Hematopoietic multipotent progenitor cell treated with erythropoietin and hydrocortisone succinate and interleukin-3 and kit ligand, for 15 days (in vitro differentiated cells): ENCODE results near the gene AK5.

Experiments used
- DNase-seq: peaks from one replicate; pipeline ENCODE4 v3.0.0-alpha.2; 2015; ENCODE audit warnings: low spot score

Gene AK5, protein sequence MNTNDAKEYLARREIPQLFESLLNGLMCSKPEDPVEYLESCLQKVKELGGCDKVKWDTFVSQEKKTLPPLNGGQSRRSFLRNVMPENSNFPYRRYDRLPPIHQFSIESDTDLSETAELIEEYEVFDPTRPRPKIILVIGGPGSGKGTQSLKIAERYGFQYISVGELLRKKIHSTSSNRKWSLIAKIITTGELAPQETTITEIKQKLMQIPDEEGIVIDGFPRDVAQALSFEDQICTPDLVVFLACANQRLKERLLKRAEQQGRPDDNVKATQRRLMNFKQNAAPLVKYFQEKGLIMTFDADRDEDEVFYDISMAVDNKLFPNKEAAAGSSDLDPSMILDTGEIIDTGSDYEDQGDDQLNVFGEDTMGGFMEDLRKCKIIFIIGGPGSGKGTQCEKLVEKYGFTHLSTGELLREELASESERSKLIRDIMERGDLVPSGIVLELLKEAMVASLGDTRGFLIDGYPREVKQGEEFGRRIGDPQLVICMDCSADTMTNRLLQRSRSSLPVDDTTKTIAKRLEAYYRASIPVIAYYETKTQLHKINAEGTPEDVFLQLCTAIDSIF

DNA sequence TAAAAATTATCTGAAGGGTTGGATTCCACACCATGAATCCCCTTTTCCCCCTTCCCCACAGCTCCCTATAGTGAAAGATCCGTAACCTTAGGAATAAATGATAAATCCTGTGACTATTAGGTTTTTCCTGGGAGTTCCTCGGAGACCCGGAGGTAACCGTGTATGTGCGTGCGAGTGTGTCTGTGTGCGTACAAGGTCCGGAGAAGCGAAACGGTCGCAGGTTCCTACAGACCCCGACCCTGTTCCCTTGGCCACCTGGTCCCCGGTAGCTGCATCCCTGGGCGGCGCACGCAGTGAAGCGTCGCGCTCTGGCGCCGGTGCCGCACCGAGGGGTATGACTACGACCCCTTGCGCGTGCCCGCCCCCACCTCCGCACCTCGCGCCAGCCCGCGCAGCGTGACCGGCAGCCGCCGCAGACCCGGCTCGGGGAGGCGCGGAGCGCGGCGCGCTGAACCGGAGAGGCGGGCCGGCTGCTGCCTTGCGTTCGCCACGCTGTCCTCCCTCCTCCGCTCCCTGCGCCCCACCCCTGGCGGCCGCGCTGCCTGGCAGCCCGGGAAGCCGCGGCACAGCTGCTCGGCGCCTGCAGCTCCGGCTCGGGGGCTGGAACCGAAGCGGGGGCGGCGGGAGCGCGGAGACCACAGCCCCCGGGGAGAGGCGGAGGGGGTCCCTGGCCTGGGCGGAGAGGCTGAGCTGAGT, at the start of gene AK5:
TSS of gene AK5 (plus strand) at position 529 of the 696 bp plus-strand sequence. CDS start 295 bp downstream, outside the sequence.
- no peak for DNase-seq

DNA sequence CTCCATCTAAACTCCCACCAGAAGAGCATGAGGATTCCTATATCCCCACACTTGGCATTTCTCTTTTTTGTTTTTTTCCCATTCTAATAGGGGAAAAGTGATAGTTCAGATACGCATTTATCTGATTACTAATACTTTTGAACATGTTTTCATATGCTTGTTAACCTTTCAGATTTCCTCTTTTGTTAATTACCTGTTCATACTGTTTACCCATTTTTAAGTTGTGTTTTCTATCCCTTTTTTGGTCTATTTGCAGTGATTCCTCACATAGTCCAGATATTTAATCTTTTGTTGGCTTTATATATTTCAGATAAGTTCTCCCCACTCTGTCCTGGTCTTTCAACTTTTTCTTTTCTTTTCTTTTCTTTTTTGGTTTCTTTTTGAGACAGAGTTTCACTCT, 49.0 kb upstream of the AK5 start:
- DNase-seq = no peak

DNA sequence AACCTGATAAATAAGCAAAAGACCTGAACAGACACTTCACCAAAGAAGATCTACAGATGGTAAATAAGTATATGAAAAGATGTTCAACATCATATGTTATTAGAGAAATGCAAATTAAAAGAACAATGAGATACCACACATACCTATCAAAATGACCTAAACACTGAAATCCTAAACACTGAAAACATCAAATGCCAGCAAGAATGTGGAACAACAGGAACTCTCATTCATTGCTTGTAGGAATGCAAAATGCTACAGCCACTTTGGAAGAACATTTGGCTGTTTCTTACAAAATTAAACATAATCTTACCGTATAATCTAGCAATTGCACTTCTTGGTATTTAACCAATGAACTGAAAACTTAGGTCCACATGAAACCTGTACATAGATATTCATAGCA, 47.7 kb upstream of the AK5 start:
- DNase-seq = no peak

DNA sequence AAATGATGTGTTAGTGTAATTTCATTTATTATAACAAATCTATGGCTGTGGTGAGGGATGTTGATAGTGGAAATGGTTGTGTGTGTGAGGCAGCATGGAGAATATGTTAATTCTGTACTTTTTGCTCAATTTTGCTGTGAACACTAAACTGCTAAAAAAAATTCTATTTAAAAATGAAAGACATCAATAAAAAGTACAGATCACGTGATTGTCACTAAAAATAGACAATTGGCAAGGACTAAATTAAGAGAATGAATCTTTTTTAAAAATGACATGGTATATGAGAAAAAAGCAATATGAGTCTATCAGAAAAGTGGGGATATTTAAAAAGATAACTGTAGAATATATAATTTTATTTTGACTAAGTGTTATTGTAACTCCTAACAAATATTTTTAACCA, 46.9 kb upstream of the AK5 start:
- no peak for DNase-seq

DNA sequence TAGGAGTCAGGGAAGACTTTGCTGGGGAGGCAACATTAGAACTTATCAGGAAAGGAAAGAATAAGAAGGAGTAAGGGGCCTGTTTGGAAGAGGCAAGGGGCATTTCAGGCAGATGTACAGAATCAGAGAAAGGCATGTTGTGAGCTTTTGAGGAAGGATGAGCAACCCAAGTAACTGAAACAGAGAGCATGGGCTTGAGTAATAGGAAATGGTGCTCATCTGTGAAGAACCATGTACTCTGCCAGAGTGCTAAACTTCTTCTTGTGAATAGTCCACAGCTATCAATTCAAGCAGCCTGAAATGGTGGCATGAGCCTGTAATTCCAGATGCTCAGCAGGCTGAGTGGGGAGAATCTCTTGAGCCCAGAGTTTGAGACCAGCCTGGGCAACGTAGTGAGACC, 43.4 kb upstream of the AK5 start:
- DNase-seq = no peak

DNA sequence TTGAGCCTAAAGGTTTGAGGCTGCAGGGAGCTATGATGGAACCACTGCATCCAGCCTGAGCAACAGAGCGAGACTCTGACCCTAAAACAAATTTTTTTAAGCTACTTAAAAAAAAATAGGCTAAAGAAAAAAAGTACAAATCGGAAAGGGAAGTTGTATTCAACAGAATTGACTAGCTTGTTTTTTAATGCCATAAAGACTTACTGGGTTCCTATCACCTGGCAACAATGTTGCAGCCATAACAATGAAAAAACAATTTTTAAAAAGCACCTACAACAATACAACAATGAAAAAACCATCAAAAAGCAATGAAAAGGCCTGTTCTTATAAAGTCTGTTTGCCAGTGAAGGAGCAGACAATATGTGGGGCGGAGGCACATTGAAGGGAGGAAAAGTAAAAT, 42.5 kb upstream of the AK5 start:
- DNase-seq = no peak

DNA sequence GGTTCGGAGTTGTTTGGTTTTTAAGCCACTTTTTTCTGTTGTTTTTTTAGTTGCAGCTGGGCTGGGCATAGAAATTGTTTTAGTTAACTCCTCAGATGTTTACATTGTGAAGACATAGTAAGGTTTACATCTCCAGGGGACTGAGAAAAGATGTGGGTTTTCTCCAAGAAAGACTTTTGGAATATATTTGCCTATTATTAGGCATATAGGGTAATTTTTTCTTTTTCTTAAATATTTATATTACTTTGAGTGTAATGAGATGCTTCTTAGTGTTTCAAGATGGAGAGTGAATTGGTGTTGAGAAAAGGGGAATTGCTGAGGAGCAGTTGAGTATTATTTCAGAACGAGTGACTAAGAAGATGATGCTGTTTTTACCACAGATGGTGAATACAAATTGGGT, 36.0 kb upstream of the AK5 start:
- no peak for DNase-seq

DNA sequence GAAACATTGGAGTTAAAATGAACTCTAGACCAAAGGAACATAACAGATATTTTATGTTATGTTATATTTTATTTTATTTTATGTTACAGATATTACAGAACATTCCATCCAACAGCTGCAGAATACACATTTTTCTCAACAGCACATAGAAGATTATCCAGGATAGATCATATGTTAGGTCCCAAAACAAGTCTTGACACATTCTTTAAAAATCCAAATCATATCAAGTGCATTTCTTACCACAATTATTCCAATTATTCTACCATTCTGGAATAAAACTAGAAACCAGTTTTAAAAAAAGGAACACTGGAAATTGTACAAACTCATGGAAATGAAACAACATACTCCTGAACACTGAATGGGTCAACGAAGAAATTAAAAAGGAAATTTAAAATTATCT, 31.7 kb upstream of the AK5 start:
- no peak for DNase-seq

DNA sequence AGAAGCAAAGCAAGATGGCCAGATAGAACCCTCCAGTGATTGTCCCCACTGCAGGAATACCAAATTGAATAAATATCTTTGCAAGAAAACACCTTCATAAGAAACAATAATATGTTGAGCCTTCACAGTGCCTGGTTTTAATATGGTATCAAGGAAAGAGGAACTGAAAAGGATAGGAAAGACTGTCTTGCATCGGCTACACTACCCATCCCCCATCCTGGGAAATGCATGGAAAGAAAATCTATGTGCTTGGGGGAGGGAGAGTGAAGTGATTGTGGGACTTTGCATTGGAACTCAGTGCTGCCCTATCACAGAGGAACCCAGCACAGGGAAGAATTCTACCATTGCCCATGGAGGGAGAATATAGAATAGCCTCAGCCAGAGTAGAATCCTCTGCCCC, 28.6 kb upstream of the AK5 start:
- DNase-seq = no peak

DNA sequence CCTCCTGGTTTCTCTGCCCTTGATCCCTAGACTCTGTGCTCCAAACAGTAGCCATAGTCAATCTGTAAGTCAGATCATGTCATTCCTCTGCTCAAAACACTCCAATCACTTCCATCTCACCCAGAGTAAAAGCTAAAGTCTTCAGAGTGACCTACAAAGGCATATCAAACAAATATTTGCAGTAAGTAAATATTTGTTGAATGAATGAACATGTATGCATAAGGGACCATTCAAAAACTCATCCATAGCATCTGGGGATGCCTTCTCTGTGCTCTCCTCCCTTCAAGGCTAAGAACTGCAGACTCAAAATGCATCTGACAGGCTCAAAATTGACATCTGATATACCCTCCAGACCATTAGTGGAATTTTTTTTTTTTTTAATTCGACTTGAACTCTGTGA, 18.1 kb upstream of the AK5 start:
- DNase-seq = no peak

DNA sequence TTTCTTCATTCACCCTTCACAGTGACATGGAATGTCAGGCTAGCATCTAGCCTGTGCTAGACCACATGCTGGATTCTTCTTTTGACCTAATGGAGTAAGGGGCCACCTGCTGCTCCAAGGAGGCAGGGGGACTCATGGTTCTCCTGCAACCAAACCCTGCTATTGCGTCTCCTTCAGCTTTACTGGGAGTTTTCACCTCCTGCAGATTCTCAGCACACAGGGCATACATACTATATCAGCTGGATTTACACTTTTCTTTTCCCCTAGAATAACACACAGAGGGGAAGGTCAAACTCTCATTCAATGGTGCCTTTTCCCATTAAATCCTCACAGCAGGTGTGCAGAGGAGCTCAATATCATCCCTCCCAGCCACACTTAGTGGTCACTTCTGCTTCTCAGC, 16.6 kb upstream of the AK5 start:
- DNase-seq = no peak

DNA sequence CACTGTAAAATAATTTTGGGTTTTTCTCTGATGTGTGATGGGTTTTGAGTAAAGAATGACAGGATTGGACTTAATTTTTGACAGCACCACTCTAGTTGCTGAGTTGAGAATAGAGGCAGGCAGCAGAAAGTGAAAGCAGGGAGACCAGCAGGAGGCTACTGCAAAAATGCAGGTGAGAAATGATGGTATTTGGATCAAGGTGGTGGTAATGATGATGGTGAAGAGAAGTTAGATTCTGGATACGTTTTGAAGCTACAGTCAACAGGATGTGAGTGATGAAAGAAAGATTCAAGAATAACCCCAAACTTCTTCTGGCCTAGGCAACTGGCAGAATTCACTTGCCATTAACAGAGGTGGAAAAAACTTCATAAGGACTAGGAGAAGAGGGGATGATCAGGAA, 14.8 kb upstream of the AK5 start:
- no peak for DNase-seq

DNA sequence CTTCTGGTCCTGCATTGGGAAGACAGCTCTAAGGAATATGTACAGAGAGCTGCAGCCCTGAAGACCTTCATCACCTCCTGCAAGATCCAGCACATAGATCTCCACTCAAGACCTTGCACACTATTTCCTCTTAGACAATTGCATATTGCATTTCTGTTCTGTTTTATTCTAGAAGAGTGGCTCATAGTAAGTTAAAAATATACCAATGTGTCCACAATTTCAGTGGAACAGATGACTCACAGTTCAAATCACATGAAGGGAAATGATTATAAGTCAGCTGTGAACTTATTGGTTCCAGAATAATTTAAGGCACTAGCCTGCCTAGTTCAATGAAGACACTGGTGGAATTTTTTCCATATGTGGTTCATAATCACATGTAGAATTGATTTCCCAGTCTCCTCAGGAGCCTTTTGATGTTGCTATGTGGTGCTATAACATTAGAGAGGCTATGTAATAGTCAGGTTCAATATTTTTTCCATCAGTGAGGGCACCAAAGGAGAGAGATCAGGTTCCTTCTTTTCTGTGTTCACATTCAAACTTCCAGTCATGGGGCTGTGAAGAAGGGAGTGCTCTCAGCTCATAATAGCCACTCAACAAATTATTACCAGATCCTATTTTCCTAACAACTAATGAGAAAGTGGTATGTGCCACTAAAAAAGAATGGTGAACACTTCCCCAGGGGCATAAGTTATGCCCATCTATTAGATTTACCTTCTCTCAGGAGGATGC, 9.8 kb upstream of the AK5 start:
- DNase-seq = no peak

DNA sequence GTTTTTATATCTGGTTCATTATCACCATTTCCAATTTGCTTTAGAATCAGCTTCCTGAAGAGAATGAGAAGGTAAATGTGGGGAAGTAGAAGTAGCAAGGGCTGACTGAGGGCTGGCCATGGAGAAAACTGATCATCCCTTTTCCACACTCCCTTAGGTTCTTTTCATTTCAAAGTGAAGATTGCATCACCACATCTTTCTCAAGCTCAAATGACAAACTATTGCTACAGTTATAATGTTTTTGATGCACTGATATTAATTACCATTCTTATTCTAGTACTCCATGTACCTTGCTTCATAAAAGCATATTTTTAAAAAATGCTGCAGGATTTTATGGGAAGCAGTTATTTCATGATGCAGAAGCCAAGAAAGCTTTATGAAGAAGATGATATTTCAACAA, 7.9 kb upstream of the AK5 start:
- no peak for DNase-seq

DNA sequence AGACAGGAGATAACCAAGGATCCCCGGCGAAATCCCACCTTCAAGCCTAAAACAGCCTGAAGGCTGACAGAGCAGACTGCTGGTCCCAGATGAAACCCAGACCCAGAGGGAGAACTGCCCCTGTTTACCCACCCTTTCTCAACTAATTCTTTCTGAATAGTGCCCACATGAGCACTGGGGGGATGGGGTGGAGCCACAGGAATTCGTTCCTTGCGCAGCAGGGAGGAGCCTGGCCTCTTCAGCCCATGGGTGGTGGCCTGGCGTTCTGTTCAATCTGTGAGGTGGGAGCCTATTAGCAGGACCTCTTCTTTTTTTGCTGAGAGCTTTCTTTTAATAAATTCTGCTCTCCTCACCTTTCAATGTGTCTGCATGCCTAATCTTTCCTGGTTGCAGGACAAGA, 6.6 kb upstream of the AK5 start:
- no peak for DNase-seq

DNA sequence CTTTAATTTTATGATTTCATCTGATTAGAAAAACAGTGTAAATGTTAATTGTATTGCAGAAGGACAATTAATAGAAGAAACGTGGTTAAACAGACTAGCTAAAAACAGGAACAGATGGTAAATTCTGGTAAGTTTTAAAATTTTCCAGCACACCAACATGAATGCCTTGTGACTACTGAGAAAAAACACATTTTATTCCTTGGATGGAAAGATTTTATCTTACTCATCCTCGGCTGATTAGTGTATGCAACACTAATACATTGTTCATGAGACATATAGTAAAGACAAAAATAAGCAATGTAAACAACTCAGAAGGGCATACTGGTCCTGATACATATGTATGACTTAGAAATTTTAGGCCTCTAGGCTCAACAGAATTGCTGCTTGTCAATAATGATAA, 4.9 kb upstream of the AK5 start:
- no peak for DNase-seq

DNA sequence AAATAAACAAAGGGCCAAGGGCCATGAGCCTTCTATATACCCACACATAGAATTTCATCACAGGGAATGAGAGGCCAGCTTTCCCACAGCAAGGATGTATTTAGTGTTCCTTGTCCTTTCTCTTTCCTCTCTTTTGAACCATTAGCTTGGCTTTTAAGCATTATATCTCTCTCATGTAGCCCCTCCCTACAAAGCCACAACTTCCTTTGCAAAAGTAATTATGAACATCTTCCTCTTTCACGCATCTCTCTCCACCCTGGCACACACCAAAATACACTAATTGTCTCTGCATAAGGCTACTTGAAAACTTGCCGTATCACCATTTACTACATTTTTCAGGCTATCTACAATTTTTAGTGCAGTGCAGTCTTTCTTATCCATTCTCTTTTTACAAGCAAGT, 1.9 kb upstream of the AK5 start:
- no peak for DNase-seq

DNA sequence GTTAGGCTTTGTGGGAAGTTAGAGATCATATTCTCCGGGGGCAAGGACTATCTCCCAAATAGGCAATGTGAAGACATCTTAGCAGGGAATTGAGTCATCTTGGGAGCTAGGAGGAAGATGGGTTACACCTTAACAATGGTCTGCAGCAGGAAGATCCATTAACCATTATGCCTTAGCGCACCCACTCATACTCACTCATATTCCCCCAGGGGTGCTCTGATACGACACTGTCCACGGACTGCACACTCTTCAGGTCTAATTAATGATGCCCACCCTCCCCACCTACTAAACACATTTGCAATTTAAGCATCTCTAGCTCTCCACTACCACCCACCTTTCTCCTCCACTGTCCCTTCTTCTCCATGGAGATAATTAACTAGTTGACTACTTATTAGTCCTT, 857 bp upstream of the AK5 start:
- DNase-seq = no peak

DNA sequence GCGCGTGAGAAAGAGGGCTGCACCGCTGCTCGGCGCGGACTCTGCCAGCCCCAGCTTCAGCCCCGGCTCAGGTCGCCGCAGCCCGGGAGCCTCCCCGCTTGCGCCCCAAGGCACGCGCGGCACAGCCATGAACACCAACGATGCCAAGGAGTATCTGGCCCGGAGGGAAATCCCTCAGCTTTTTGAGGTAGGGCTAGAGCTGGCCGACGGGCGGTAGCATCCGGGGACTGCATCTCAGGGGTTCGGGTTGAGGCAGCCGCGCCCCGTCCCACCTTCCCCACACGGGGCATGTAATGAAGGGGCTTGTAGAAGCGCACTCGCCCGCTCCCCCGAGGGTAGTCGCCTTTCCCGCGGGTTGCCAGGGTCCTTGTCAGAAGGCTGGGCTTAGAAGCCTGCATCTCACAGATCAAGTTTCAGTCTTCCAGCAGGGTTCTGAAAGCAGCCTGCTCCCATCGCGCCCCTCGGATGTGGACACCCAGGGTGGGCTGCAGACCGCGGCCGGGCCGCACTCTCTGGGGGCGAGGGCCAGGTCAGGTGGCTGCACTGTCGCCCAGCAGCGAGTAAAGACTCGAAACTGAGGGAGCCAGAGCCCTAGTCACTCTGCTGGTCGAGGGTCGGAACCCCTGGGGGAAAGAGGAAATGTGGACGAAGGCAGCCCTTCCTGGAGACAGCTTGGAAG, 507 bp downstream of the AK5 start:
- no peak for DNase-seq

DNA sequence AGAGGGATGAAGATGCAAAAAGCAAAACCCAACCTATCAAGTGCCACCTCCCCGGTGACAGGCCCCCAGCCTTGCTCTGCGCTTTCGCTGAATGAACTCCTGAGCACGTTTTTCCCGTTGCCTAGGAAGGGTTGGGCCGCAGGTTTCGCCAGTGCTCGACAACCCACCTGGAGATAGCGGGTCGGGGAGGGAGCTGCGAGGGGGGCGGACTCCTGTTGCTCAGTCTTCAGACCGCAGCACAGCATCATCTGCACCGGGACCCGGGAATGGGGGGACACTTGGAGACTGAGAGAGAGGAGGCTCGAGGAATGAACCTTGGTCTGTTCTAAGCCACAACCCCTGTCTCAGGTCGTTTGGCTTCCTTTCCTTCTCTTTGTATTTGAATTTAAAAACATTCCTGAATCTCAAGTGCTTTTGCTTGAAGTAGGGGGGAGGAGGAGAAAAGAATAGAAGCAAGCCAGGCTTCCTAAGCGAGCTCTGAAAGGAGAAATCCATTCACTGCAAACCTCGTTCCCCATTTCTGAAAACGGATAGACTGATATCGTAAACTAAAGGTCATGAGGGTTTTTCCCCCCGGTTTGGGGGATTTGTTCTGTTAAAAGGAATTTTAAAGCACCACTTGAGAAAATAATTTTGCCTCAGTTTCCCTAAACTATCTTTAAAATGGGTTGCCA, 1.2 kb downstream of the AK5 start:
- DNase-seq = no peak

DNA sequence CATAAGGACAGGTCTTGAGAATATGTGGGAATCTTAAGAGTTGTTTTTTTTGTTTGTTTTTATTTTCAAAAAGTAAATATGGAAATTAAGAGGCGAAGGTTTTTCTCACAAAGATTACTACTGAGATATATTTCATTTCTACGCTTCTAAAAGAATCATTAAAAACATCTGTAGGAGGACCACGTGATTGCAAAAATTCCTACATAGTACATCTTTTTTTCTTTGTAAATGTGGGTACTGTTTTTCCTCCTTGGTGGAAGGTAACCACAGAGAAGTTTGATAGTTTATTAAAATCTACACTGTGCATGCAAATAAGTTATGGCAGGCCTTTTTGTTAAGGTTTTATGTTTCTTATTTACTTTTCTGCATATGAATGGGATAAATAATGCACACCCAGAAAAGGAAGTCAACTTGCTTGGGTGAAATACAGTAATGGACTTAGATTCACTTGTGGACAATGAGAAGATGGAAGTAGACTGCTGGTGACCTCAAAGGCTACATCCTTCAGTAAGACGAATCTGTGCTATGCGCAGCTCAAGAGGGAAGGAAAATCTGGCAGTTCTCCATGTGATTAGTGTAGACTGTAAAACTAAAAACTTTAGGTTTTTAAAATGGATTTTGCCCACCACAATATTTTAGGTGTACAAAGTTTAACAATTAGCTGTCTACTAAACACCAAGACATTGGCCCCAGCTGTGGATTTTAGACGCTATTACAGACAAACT, 2.0 kb downstream of the AK5 start:
- DNase-seq = no peak
